ELF-1 (cell line): ENCODE results near the gene NACC2.
"Not testable (repeated sequence)": the region's sequence is repeated elsewhere in the genome, so short reads cannot be mapped to it uniquely, and the experiment has no call there.

ENCODE experiments used
- DNase-seq: peaks from one replicate; pipeline ENCODE4 v3.0.0-alpha.2; 2016; ENCODE audit warnings: low read depth, low spot score

Gene NACC2

GRCh38 chr9:136110082-136111061, 15.3 kb upstream of the NACC2 start:
- peak; percentile 67 for DNase-seq

- DNase-seq = peak; percentile 78
Measured at GRCh38 chr9:136109351-136110081, 14.4 kb upstream of the NACC2 start.

DNA sequence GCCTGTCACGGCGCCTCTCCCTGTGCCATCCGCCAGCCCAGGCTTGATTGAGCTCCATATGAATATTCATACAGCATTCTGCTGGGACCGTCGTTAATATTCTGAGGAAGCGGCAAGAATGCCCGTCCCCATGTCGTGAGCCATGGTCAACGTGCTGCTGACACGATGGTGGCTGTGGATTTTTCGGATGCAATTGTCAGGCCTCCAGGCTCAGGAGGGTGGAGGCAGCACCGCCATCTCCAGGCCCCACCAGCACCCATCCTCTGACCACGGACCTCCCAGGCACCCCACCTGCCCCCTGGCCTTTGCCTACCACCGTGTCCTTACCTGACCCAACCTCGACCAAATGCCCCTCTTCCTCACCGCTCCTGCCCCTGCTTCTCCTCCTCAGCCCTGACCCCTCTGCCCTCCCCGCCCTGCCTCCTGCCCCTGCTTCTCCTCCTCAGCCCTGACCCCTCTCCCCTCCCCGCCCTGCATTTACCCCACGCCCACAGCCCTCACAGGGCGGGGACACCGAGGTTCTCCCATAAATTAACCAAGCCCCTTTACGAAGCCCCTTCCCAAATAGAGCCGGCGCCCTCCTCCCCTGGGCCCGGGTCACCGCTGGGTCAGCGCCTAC, 13.7 kb upstream of the NACC2 start:
- no peak for DNase-seq

DNA sequence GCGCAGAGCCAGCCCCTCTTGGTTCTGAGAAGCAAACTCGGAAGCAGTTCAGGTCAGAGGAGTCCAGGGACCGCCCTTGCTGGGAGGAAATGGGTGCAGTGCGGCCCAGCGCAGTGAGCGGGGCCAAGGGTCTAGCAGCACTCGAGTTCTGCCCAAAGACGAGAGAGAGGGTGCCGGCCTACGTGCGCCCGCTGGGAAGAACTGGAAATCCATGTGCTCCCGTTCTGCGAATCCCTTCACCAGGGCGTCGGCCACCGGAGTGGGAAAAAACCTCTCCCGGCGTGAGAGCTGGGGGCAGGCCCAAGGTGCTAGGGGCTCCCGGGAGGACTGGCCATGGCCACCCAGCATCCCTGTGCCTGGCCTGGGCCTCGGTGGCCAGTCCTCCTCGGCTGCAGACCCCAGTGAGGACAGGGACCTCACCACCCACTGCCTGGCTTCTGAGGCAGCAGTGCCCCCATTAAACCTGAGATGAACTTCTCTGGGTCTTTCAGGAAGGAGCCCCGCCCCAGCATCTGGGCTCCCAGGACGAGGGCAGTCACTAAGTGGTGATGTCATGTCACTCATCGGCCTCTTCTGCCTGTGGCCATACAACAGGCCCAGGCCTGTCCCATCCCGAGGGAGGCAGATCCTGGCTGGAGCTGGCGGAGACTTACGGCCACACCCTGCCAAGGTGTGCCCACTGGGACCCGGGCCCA, 13.0 kb upstream of the NACC2 start:
- no peak for DNase-seq

GRCh38 chr9:136107155-136107952, 12.3 kb upstream of the NACC2 start:
- no peak for DNase-seq

GRCh38 chr9:136105398-136106135, 10.5 kb upstream of the NACC2 start:
- no peak for DNase-seq

DNA sequence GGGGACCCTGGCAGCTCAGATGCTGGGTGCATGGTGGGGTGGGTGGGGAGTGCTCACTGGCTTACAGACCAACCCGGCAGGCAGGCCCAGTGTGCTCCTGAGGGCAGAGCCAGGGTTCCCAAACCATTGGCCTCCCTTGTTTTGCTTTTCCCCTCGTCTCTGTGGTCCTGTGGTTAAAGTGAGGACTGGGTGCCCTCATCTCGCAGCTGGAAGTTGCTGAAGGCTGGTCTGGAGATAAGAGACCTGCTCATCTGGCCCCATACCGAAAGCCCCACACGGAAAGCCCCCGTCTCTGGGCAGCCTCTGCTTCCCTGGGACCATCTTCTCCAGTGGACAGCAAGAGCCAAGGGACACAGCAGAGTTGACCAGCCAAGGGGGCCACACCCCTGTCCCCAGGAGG, 9.8 kb upstream of the NACC2 start:
- DNase-seq = no peak

DNA sequence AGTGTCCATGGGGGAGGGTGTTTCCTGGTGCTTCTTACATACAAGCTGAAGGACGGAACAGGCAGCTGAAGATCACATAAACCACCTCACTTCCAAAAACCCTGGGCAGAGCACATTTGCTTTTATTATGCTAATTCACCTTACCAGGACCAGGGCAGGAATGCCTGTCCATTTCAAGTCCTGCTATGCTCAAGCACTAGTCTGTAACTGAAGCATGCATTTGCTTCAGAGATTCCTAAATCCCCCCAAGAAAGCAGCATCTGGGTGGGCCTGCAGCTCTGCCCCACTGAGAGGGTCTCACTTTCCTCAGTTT, 9.4 kb upstream of the NACC2 start:
- no peak for DNase-seq

- DNase-seq = no peak
Measured at GRCh38 chr9:136103651-136104487, 8.8 kb upstream of the NACC2 start.

- not testable (repeated sequence) for DNase-seq
Measured at GRCh38 chr9:136101615-136102074, 6.6 kb upstream of the NACC2 start.

DNA sequence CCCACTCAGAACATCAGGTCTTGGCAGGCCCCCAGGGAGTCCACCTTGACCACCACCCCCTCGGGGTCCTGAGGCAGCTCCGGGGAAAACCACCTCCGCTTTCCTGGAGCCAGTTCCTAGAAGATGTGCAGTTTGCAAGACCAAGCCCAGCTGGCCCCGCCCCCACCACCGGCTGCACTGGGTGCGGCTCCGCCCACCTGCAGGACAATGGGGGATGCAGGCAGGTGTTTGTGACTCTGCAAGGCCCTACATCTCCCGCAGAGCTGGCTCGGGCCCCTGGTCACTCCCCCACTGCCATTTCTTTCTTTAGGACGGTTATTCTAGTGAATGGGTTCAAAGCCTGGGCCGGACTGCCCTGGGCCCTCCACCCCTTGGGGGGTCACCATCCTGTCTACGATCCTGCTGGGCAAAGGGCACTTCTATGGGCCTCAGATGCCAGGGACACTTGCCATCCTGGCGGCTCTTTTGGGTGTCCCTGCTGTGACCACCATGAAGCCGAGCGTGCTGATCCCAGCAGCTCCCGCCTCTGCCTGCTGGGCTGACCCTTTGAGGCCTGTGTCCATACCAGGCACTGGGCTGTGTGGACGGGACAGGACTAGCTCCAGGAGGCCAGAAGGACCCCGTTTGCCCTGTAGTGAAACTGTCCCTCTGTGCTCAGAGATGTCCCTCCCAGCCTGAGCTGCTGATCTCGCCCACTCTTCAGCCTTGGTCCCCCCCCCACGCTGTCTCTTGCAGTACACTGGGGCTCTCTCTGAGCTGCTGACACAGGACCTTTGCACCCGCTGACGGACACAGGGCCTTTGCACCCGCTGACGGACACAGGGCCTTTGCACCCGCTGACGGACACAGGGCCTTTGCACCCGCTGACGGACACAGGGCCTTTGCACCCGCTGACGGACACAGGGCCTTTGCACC, 5.9 kb upstream of the NACC2 start:
- DNase-seq = peak; percentile 84

- DNase-seq = no peak
Measured at GRCh38 chr9:136099542-136099941, 4.5 kb upstream of the NACC2 start.

GRCh38 chr9:136098844-136099243, 3.8 kb upstream of the NACC2 start:
- no peak for DNase-seq

DNA sequence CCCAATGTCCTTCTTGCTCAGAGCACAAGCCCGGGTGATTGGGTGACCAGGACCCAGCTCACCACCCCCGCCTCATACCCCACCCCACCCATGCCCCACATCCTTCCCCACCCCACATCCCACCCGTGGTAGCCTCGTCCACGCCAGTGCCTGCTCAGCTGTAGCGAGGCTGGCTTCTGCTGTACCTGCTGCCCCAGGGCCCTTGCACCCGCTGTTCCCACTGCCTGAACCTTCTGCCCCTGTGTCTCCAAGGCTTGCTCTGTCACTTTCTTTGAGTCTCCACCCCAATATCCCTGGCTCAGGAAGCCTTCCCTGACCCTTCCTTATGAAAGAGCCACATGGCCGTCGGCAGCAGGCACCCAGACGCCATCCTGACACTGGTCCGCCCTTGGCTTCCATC, 3.1 kb upstream of the NACC2 start:
- no peak for DNase-seq

GRCh38 chr9:136096505-136097001, 1.5 kb upstream of the NACC2 start:
- no peak for DNase-seq

DNA sequence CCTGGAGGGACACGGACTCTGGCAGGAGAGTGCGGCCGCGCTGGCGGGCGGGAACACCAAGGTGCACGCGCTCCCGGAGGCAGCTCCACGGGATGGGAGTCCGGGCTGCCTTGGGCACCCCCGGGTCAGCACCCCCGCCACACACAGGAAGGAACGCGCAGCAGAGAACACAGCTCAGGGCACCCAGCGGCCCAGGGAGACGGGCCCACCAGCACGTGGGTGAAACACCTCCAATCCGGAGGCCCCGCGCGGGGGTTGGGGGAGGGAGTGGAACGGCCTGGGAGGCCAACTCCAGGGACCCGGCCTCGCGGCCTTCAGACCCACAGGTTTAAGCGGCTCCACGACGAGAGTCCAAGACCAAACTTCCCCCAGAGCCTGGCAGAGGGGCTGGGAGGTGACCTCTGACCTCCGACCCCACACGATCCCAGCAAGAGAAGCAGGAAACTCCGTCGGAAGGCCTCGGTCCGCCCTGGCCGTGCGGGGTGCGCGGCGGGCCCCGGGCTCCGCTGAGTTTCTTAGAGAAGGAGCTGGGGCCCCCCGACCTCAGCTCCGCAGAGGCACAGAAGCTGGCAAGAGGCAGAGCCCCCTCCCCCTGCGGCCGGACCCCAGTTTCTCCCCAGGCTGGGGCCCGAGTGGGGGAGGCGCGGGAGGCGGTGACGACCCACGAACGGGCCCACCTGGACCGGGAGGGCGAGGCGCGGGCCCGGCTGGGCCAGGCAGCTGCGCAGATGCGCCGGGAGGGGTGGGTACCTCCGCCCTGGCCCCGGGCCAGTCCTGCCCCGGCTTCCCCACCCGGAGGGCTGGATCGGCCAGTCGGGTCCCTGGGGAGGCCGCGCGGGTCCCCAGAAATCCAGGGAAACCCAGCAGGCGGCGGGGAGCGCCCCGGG, 851 bp downstream of the NACC2 start:
- no peak for DNase-seq
